ENCODE measurements around the gene LGALS3BP. TPM values are rescaled to one million over a fixed set of nuclear protein-coding genes. Genes with fewer than 3 reads are reported as not detected.
A peak's percentile ranks its signal among the peaks of the same experiment; 100 is the strongest.

The LGALS3BP gene
- total and polyA plus RNA-seq, 2 of the 13 experiments (the other 11 are each of a cell fraction or from before 2014, with no cell fraction given): 137 to 332 TPM

DNA sequence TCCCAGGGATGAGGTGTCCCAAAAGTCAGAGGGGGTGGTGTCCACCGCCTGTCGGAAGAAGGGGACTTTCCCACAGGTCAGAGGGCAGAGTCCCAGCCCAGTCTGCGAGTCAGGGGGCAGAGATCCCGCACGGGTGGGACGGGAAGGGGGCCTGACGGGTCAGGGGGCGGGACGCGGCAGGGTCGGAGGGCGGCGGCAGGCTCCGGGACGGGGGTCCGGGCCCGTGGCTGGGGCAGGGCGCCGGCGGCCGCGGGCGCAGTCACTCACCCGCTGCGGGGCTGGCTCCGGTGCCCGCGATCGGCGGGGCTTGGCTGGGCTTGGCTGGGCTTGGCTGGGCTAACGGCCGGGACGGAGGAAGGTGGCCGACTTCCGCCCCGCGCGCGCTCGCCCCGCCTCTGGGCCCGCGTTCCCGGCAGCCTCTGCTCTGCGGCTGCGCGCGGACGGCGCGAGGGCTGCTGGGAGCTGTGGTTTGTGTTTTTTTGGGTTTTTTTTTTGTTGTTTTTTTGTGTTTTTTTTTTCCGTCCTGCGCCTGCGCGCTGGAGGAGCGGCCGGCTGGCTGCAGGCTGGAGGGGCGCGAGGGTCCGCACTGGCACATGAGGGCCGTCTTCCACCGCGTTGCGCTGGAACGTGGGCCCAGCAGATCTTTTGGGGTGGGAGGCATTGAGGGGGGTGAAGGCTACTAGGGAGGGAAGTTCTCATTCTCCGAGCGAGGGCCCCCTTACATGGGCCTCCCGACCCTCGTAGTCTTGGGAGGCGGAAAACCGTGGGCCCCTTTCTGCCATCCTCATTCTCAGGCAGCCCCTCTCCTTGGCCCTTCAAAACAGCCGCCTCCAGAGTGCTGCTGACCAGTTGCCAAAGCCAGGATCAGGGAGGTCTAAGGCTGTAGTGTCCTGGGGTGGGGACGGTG lies 29.9 kb upstream of the LGALS3BP start, which contains the start of gene CANT1:
Gene CANT1 (minus strand): TSS at position 368 of the 907 bp plus-strand sequence. CDS start 12,142 bp downstream, outside the sequence.
- DNase-seq (ENCODE audit: low spot score) (peak; percentile 84), FAIRE-seq (peak; percentile 59), ATAC-seq (peak; percentile 93)
- WGBS (ENCODE audit: low lambda C conversion rate): under 1% methylated on average over 39 of the region's 73 CpGs
- H3K4me1 ChIP-seq (ENCODE audit: insufficient read depth, low read length): peaks cover 64% of the 10 kb centered on the region
- H3K27ac ChIP-seq (ENCODE audit: extremely low read length, insufficient read depth, low read length): peak within 1 kb of the TSS; percentile 59
- intact Hi-C loops (cut with micrococcal nuclease; ENCODE audit: unreplicated experiment): loop anchor here (2.0 kb wide), 1 partner anchor 29 kb away; no protein-coding TSS in a partner anchor
- H3K36me3 ChIP-seq (replicated peaks in 1 of 2; ENCODE audit: control insufficient read depth in 1 of 2, insufficient read depth in 2 of 2, low read length in 2 of 2): peaks cover 4% of the 10 kb centered on the region in 2 experiments; a peak in 2 of 5 replicates
- H3K79me2 ChIP-seq (ENCODE audit: insufficient read depth, low read length): peaks cover 44% of the 10 kb centered on the region
- H3K27me3 ChIP-seq (ENCODE audit: control insufficient read depth in 1 of 2, insufficient read depth in 2 of 2, low read length in 2 of 2): peaks cover 0 to 2% of the 10 kb centered on the region in 2 experiments; a peak in 1 of 5 replicates
- H3K9ac ChIP-seq (ENCODE audit: insufficient read depth, low read depth, low read length): peak within 1 kb of the TSS; percentile 93
- no peaks in the 10 kb centered on the region for H4K20me1 ChIP-seq (ENCODE audit: insufficient read depth, low read length)
- no peak within 1 kb of the TSS for H2AFZ ChIP-seq (ENCODE audit: low read length)
- POLR2A ChIA-PET: interaction anchor here (0.6 to 3.8 kb wide), 20 partner anchors 8 to 1869 kb away, joined by 3 to 118 read pairs (median 4); partner anchors contain the start of genes LGALS3BP and SEC14L1
- H3K9me3 ChIP-seq (ENCODE audit: low read length): peaks cover 21% of the 10 kb centered on the region
- BruUV-seq (replicated peaks): no TSS peak
- CTCF ChIA-PET (ENCODE audit: low intra/inter-chr PET ratio, low total read pairs): no interaction called here
- H3K4me3 ChIP-seq (replicated peaks in 1 of 3; ENCODE audit: insufficient read depth in 1 of 3, low read depth in 2 of 3, low read length in 3 of 3): peak within 1 kb of the TSS; percentile 95 to 98 (median 97)
- H3K4me2 ChIP-seq (ENCODE audit: low read depth, low read length): peak within 1 kb of the TSS; percentile 99
- in situ Hi-C loops (cut with HindIII; ENCODE audit: extremely low pct_ligation_motif_present, low pct_unique_long_range_greater_than_20kb): no loop called here
- TF ChIP-seq HNRNPH1 (optimal IDR thresholded peaks at IDR 0.05; ENCODE audit: low read depth, low read length) (no peak), ZNF761 (CRISPR knock-in tag; conservative IDR thresholded peaks at IDR 0.05) (no peak), JARID2 (CRISPR knock-in tag; IDR thresholded peaks at IDR 0.05; ENCODE audit: insufficient replicate concordance) (peak; percentile 64), PPARG (CRISPR knock-in tag; conservative IDR thresholded peaks at IDR 0.05) (peak; percentile 59; the same call in 1 of the 2 replicates), ZNF670 (CRISPR knock-in tag; IDR thresholded peaks at IDR 0.05; ENCODE audit: borderline replicate concordance) (0 out of 2 replicates have a peak, but pooled peaks have one; percentile 84), PLRG1 (conservative IDR thresholded peaks at IDR 0.05) (no peak), NFKBIZ (CRISPR knock-in tag; IDR thresholded peaks at IDR 0.05) (no peak), CHD2 (IDR thresholded peaks at IDR 0.05; ENCODE audit: low read depth, low read length) (no peak), SP1 (IDR thresholded peaks at IDR 0.05) (no peak), SP1 (CRISPR knock-in tag; IDR thresholded peaks at IDR 0.05) (peak; percentile 59), ONECUT2 (CRISPR knock-in tag; IDR thresholded peaks at IDR 0.05) (no peak)
- TF ChIP-seq, protein P1, sequence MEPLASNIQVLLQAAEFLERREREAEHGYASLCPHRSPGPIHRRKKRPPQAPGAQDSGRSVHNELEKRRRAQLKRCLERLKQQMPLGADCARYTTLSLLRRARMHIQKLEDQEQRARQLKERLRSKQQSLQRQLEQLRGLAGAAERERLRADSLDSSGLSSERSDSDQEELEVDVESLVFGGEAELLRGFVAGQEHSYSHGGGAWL (CRISPR knock-in tag; IDR thresholded peaks at IDR 0.05): peak; percentile 84
- TF ChIP-seq, protein P2, sequence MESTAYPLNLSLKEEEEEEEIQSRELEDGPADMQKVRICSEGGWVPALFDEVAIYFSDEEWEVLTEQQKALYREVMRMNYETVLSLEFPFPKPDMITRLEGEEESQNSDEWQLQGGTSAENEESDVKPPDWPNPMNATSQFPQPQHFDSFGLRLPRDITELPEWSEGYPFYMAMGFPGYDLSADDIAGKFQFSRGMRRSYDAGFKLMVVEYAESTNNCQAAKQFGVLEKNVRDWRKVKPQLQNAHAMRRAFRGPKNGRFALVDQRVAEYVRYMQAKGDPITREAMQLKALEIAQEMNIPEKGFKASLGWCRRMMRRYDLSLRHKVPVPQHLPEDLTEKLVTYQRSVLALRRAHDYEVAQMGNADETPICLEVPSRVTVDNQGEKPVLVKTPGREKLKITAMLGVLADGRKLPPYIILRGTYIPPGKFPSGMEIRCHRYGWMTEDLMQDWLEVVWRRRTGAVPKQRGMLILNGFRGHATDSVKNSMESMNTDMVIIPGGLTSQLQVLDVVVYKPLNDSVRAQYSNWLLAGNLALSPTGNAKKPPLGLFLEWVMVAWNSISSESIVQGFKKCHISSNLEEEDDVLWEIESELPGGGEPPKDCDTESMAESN (CRISPR knock-in tag; conservative IDR thresholded peaks at IDR 0.05): no peak; the same call in 1 of the 2 replicates
- TF ChIP-seq, protein P3, sequence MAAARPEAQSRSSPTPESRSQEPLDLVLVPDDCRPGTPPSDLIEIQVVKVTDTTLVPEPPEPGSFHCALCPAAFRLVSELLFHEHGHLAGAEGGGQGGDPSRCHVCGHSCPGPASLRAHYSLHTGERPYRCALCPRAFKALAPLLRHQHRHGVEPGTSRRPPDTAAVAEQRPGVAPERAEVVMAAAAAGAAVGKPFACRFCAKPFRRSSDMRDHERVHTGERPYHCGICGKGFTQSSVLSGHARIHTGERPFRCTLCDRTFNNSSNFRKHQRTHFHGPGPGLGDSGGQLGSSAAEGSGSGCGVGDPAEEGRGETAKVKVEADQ (CRISPR knock-in tag; IDR thresholded peaks at IDR 0.05; ENCODE audit: borderline replicate concordance): peak; percentile 28
- TF ChIP-seq, protein P4, sequence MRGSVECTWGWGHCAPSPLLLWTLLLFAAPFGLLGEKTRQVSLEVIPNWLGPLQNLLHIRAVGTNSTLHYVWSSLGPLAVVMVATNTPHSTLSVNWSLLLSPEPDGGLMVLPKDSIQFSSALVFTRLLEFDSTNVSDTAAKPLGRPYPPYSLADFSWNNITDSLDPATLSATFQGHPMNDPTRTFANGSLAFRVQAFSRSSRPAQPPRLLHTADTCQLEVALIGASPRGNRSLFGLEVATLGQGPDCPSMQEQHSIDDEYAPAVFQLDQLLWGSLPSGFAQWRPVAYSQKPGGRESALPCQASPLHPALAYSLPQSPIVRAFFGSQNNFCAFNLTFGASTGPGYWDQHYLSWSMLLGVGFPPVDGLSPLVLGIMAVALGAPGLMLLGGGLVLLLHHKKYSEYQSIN (CRISPR knock-in tag; IDR thresholded peaks at IDR 0.05; ENCODE audit: borderline replicate concordance): no peak
- TF ChIP-seq, protein P5, sequence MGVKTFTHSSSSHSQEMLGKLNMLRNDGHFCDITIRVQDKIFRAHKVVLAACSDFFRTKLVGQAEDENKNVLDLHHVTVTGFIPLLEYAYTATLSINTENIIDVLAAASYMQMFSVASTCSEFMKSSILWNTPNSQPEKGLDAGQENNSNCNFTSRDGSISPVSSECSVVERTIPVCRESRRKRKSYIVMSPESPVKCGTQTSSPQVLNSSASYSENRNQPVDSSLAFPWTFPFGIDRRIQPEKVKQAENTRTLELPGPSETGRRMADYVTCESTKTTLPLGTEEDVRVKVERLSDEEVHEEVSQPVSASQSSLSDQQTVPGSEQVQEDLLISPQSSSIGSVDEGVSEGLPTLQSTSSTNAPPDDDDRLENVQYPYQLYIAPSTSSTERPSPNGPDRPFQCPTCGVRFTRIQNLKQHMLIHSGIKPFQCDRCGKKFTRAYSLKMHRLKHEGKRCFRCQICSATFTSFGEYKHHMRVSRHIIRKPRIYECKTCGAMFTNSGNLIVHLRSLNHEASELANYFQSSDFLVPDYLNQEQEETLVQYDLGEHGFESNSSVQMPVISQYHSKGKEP (CRISPR knock-in tag; IDR thresholded peaks at IDR 0.05): 0 out of 2 replicates have a peak, but pooled peaks have one; percentile 15
- TF ChIP-seq, protein P6, sequence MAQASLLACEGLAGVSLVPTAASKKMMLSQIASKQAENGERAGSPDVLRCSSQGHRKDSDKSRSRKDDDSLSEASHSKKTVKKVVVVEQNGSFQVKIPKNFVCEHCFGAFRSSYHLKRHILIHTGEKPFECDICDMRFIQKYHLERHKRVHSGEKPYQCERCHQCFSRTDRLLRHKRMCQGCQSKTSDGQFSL (CRISPR knock-in tag; IDR thresholded peaks at IDR 0.05): peak; percentile 39; the same call in 1 of the 2 replicates

Measured in HepG2 (cell line).